Measurements from ENCODE around the gene METTL25B.

METTL25B gene

DNA sequence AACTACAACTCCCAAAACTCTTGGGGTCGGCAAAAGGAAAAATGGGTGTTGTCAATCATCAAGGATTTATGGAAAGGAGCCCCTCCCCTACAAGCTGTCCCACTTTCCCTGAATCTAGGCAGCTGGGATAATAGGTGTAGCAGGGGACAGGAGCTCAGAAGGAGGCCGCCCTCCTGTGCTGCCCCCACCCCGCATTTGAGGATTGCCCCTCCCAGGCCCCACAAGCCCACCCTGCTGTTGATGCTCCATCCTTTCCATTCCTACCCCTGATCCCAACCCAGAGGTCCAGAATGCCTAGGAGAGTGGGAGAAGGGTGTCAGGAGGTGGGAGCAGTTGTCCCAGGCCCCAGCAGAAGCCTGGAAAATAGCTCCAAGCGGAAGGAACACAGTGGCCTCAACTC, 14.5 kb downstream of the METTL25B start:
- Histone ChIP-seq H3K4me1 (ENCODE audit: insufficient read depth, low read length, poor library complexity, severe bottlenecking) (peaks cover 39% of the 10 kb centered on the region), H3K9me2 (replicated peaks; ENCODE audit: low read depth, low read length) (no peaks in the 10 kb centered on the region), H3K9ac (ENCODE audit: low read depth, low read length, poor library complexity, severe bottlenecking) (no peak overlapping the region), H2AFZ (ENCODE audit: low read length) (no peak overlapping the region), H3K27me3 (ENCODE audit: insufficient read depth, low read length, poor library complexity, severe bottlenecking) (no peaks in the 10 kb centered on the region), H4K20me1 (ENCODE audit: insufficient read depth, low read length, poor library complexity, severe bottlenecking) (peaks cover 34% of the 10 kb centered on the region), H3K36me3 (ENCODE audit: insufficient read depth, low read length) (peaks cover 37% of the 10 kb centered on the region; the same call in 1 of the 2 replicates), H3K4me2 (ENCODE audit: low read depth, low read length, poor library complexity, severe bottlenecking) (no peak overlapping the region), H3K4me3 (ENCODE audit: low read length, poor library complexity, severe bottlenecking) (no peak overlapping the region), H3K79me2 (ENCODE audit: insufficient read depth, low read length) (peaks cover 67% of the 10 kb centered on the region), H3F3A (ENCODE audit: low read depth) (peaks cover 19% of the 10 kb centered on the region; the same call in 1 of the 2 replicates), H3K9me3 (ENCODE audit: insufficient read depth, low read depth, low read length) (no peaks in the 10 kb centered on the region)
- TF ChIP-seq, protein P1, sequence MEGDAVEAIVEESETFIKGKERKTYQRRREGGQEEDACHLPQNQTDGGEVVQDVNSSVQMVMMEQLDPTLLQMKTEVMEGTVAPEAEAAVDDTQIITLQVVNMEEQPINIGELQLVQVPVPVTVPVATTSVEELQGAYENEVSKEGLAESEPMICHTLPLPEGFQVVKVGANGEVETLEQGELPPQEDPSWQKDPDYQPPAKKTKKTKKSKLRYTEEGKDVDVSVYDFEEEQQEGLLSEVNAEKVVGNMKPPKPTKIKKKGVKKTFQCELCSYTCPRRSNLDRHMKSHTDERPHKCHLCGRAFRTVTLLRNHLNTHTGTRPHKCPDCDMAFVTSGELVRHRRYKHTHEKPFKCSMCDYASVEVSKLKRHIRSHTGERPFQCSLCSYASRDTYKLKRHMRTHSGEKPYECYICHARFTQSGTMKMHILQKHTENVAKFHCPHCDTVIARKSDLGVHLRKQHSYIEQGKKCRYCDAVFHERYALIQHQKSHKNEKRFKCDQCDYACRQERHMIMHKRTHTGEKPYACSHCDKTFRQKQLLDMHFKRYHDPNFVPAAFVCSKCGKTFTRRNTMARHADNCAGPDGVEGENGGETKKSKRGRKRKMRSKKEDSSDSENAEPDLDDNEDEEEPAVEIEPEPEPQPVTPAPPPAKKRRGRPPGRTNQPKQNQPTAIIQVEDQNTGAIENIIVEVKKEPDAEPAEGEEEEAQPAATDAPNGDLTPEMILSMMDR (conservative IDR thresholded peaks at IDR 0.05; ENCODE audit: low read length) = no peak
- TF ChIP-seq EZH2phosphoT487 (IDR thresholded peaks at IDR 0.05; ENCODE audit: borderline replicate concordance) = no peak

GRCh38 chr1:156743367-156744302, 15.4 kb downstream of the METTL25B start:
- no peak for TF ChIP-seq EZH2phosphoT487 (IDR thresholded peaks at IDR 0.05; ENCODE audit: borderline replicate concordance)
- TF ChIP-seq, protein P1 (conservative IDR thresholded peaks at IDR 0.05; ENCODE audit: low read length) = no peak
- no peaks in the 10 kb centered on the region for H3K9me3 ChIP-seq (ENCODE audit: insufficient read depth, low read depth, low read length)
- no peaks in the 10 kb centered on the region for H3K27me3 ChIP-seq (ENCODE audit: insufficient read depth, low read length, poor library complexity, severe bottlenecking)
- H3K36me3 ChIP-seq (ENCODE audit: insufficient read depth, low read length) = peaks cover 37% of the 10 kb centered on the region; the same call in 1 of the 2 replicates
- no peak overlapping the region for H2AFZ ChIP-seq (ENCODE audit: low read length)
- no peak overlapping the region for H3K4me3 ChIP-seq (ENCODE audit: low read length, poor library complexity, severe bottlenecking)
- H3F3A ChIP-seq (ENCODE audit: low read depth) = peaks cover 19% of the 10 kb centered on the region; the same call in 1 of the 2 replicates
- peaks cover 42% of the 10 kb centered on the region for H4K20me1 ChIP-seq (ENCODE audit: insufficient read depth, low read length, poor library complexity, severe bottlenecking)
- no peaks in the 10 kb centered on the region for H3K9me2 ChIP-seq (replicated peaks; ENCODE audit: low read depth, low read length)
- peaks cover 75% of the 10 kb centered on the region for H3K79me2 ChIP-seq (ENCODE audit: insufficient read depth, low read length)
- no peak overlapping the region for H3K4me2 ChIP-seq (ENCODE audit: low read depth, low read length, poor library complexity, severe bottlenecking)
- H3K4me1 ChIP-seq (ENCODE audit: insufficient read depth, low read length, poor library complexity, severe bottlenecking) = peaks cover 40% of the 10 kb centered on the region
- no peak overlapping the region for H3K9ac ChIP-seq (ENCODE audit: low read depth, low read length, poor library complexity, severe bottlenecking)

DNA sequence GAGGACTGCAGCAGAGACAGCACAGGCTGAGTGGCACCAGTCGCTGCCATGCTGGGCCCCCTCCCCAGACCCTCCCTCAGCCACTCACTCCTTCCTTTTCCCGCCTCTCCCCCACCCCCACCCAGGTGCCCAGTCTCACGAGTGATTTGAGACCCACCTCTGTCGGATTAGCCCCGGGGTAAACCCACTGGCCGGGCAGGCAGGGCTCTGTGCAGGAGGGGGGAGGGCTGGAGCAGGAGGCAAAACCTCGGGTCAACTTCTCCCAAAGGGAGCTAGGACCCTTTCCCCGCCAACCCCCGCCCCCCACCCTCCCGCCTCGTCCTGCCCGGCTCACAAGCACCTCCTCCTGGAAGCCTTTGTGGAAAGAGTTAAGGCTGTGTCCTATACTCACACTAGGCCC, 16.1 kb downstream of the METTL25B start:
- H3K4me2 ChIP-seq (ENCODE audit: low read depth, low read length, poor library complexity, severe bottlenecking) = no peak overlapping the region
- H3K4me3 ChIP-seq (ENCODE audit: low read length, poor library complexity, severe bottlenecking) = no peak overlapping the region
- H3F3A ChIP-seq (ENCODE audit: low read depth) = peaks cover 19% of the 10 kb centered on the region; the same call in 1 of the 2 replicates
- H3K9me3 ChIP-seq (ENCODE audit: insufficient read depth, low read depth, low read length) = no peaks in the 10 kb centered on the region
- H3K79me2 ChIP-seq (ENCODE audit: insufficient read depth, low read length) = peaks cover 76% of the 10 kb centered on the region
- no peak overlapping the region for H3K9ac ChIP-seq (ENCODE audit: low read depth, low read length, poor library complexity, severe bottlenecking)
- H3K36me3 ChIP-seq (ENCODE audit: insufficient read depth, low read length) = peaks cover 37% of the 10 kb centered on the region; the same call in 1 of the 2 replicates
- H2AFZ ChIP-seq (ENCODE audit: low read length) = no peak overlapping the region
- H3K9me2 ChIP-seq (replicated peaks; ENCODE audit: low read depth, low read length) = no peaks in the 10 kb centered on the region
- peaks cover 49% of the 10 kb centered on the region for H4K20me1 ChIP-seq (ENCODE audit: insufficient read depth, low read length, poor library complexity, severe bottlenecking)
- no peaks in the 10 kb centered on the region for H3K27me3 ChIP-seq (ENCODE audit: insufficient read depth, low read length, poor library complexity, severe bottlenecking)
- peaks cover 40% of the 10 kb centered on the region for H3K4me1 ChIP-seq (ENCODE audit: insufficient read depth, low read length, poor library complexity, severe bottlenecking)
- TF ChIP-seq EZH2phosphoT487 (IDR thresholded peaks at IDR 0.05; ENCODE audit: borderline replicate concordance) = no peak
- TF ChIP-seq, protein P1 (conservative IDR thresholded peaks at IDR 0.05; ENCODE audit: low read length) = no peak
